ENCODE measurements around the gene CBX2. TPM values are rescaled to one million over a fixed set of nuclear protein-coding genes. Genes with fewer than 3 reads are reported as not detected.

Gene CBX2
- total RNA-seq, 1 donor from 2014 or later, result 11.9 TPM

GRCh38 chr17:79737046-79737921 is 40.7 kb upstream of the CBX2 start:
- no peak overlapping the region for H3K4me3 ChIP-seq (ENCODE audit: low read depth, low read length)
- no peaks in the 10 kb centered on the region for H3K36me3 ChIP-seq (ENCODE audit: control insufficient read depth, insufficient read depth, low read length)
- TF ChIP-seq CTCF (IDR thresholded peaks at IDR 0.05; ENCODE audit: insufficient read depth, low read length, poor library complexity, severe bottlenecking), result no peak
- peaks cover 22% of the 10 kb centered on the region for H3K27me3 ChIP-seq (ENCODE audit: control insufficient read depth, insufficient read depth, low read length)
- DNase-seq (ENCODE audit: low read depth), result no peak

- DNase-seq (ENCODE audit: low read depth), result no peak
- Histone ChIP-seq H3K4me3 (ENCODE audit: low read depth, low read length) (no peak overlapping the region), H3K36me3 (ENCODE audit: control insufficient read depth, insufficient read depth, low read length) (no peaks in the 10 kb centered on the region), H3K27me3 (ENCODE audit: control insufficient read depth, insufficient read depth, low read length) (peaks cover 30% of the 10 kb centered on the region)
- TF ChIP-seq CTCF (IDR thresholded peaks at IDR 0.05; ENCODE audit: insufficient read depth, low read length, poor library complexity, severe bottlenecking), result no peak
Observed at GRCh38 chr17:79737922-79738578, 39.9 kb upstream of the CBX2 start.

GRCh38 chr17:79738643-79739042 is 39.3 kb upstream of the CBX2 start:
- peaks cover 36% of the 10 kb centered on the region for H3K27me3 ChIP-seq (ENCODE audit: control insufficient read depth, insufficient read depth, low read length)
- TF ChIP-seq CTCF (IDR thresholded peaks at IDR 0.05; ENCODE audit: insufficient read depth, low read length, poor library complexity, severe bottlenecking), result no peak
- DNase-seq (ENCODE audit: low read depth), result no peak
- H3K4me3 ChIP-seq (ENCODE audit: low read depth, low read length), result no peak overlapping the region
- H3K36me3 ChIP-seq (ENCODE audit: control insufficient read depth, insufficient read depth, low read length), result no peaks in the 10 kb centered on the region

- Histone ChIP-seq H3K27me3 (ENCODE audit: control insufficient read depth, insufficient read depth, low read length) (peaks cover 39% of the 10 kb centered on the region), H3K36me3 (ENCODE audit: control insufficient read depth, insufficient read depth, low read length) (no peaks in the 10 kb centered on the region), H3K4me3 (ENCODE audit: low read depth, low read length) (no peak overlapping the region)
- no peak for DNase-seq (ENCODE audit: low read depth)
- TF ChIP-seq CTCF (IDR thresholded peaks at IDR 0.05; ENCODE audit: insufficient read depth, low read length, poor library complexity, severe bottlenecking), result no peak
Observed at GRCh38 chr17:79739148-79740062, 38.5 kb upstream of the CBX2 start.

- Histone ChIP-seq H3K27me3 (ENCODE audit: control insufficient read depth, insufficient read depth, low read length) (peaks cover 42% of the 10 kb centered on the region), H3K4me3 (ENCODE audit: low read depth, low read length) (no peak overlapping the region), H3K36me3 (ENCODE audit: control insufficient read depth, insufficient read depth, low read length) (no peaks in the 10 kb centered on the region)
- no peak for DNase-seq (ENCODE audit: low read depth)
- TF ChIP-seq CTCF (IDR thresholded peaks at IDR 0.05; ENCODE audit: insufficient read depth, low read length, poor library complexity, severe bottlenecking), result no peak
Observed at GRCh38 chr17:79740413-79740812, 37.5 kb upstream of the CBX2 start.
